Cardiac muscle cell (in vitro differentiated cells and primary cell): Measurements from ENCODE around the gene ST7L. TPM values are rescaled to one million over a fixed set of nuclear protein-coding genes. Genes with fewer than 3 reads are reported as not detected.
A peak's percentile ranks its signal among the peaks of the same experiment; 100 is the strongest.

ENCODE experiments used
- DNase-seq, 2 donors: peaks; one replicate each; pipeline versions ENCODE4 v3.0.0 to v3.0.0-alpha.2; 2010 to 2017; ENCODE audit warnings: low read depth in 1 of 2, low spot score in 1 of 2
- H3K27ac ChIP-seq: fragments of 200-600 bp; sonication (generic); 2 replicates; pipeline ENCODE4 v1.5.1; 2016
- H3K27me3 ChIP-seq: fragments of 200-600 bp; sonication (generic); 2 replicates; pipeline ENCODE4 v1.6.0; 2016; ENCODE audit warnings: control low read depth
- H3K36me3 ChIP-seq: fragments of 200-600 bp; sonication (generic); 2 replicates; pipeline ENCODE4 v1.5.1; 2016; ENCODE audit warnings: control low read depth
- H3K4me1 ChIP-seq: fragments of 200-600 bp; sonication (generic); 2 replicates; pipeline ENCODE4 v1.8.1; 2017; ENCODE audit warnings: low read depth, mild to moderate bottlenecking, mixed run types
- H3K4me3 ChIP-seq: fragments of 200-600 bp; sonication (generic); 2 replicates; pipeline ENCODE4 v1.5.1; 2016; ENCODE audit warnings: mild to moderate bottlenecking
- H3K9me3 ChIP-seq: fragments of 200-600 bp; sonication (generic); 2 replicates; pipeline ENCODE4 v1.5.1; 2017; ENCODE audit warnings: low read depth, mild to moderate bottlenecking, control low read depth
- polyA plus RNA-seq: library from polyadenylated mRNA; unstranded; fragments of >200 nt; fragmentation: Nextera tagmentation; extraction: Ambion mirVana; gene quantifications from 2 replicates; pipeline ENCODE4 v1.2.1, GENCODE V29; 2016
- total RNA-seq: library from RNA; depleted of rRNA; stranded (reverse); fragments of >200 nt; gene quantifications from 2 replicates; pipeline ENCODE4 v1.2.3, GENCODE V29; 2016
- TF ChIP-seq, protein P1 (sequence below): IDR thresholded peaks from 2 replicates; pipeline ENCODE4 v1.5.1; 2012; ENCODE audit warnings: low read depth, mild to moderate bottlenecking, low read length

ST7L gene, protein sequence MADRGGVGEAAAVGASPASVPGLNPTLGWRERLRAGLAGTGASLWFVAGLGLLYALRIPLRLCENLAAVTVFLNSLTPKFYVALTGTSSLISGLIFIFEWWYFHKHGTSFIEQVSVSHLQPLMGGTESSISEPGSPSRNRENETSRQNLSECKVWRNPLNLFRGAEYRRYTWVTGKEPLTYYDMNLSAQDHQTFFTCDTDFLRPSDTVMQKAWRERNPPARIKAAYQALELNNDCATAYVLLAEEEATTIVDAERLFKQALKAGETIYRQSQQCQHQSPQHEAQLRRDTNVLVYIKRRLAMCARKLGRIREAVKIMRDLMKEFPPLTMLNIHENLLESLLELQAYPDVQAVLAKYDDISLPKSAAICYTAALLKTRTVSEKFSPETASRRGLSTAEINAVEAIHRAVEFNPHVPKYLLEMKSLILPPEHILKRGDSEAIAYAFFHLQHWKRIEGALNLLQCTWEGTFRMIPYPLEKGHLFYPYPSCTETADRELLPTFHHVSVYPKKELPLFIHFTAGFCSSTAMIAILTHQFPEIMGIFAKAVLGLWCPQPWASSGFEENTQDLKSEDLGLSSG
- total RNA-seq: 15.5 and 19.7 TPM in 2 replicates
- 26.6 and 27.1 TPM in 2 replicates for polyA plus RNA-seq

- Histone ChIP-seq H3K4me3 (peak within 1 kb of the TSS; percentile 92), H3K4me1 (peaks cover 10% of the 10 kb centered on the region), H3K9me3 (no peaks in the 10 kb centered on the region), H3K27me3 (no peaks in the 10 kb centered on the region), H3K27ac (peak within 1 kb of the TSS; percentile 96), H3K36me3 (peaks cover 6% of the 10 kb centered on the region)
- TF ChIP-seq, protein P1, sequence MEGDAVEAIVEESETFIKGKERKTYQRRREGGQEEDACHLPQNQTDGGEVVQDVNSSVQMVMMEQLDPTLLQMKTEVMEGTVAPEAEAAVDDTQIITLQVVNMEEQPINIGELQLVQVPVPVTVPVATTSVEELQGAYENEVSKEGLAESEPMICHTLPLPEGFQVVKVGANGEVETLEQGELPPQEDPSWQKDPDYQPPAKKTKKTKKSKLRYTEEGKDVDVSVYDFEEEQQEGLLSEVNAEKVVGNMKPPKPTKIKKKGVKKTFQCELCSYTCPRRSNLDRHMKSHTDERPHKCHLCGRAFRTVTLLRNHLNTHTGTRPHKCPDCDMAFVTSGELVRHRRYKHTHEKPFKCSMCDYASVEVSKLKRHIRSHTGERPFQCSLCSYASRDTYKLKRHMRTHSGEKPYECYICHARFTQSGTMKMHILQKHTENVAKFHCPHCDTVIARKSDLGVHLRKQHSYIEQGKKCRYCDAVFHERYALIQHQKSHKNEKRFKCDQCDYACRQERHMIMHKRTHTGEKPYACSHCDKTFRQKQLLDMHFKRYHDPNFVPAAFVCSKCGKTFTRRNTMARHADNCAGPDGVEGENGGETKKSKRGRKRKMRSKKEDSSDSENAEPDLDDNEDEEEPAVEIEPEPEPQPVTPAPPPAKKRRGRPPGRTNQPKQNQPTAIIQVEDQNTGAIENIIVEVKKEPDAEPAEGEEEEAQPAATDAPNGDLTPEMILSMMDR: no peak
- peak; percentile 81 to 84 for DNase-seq
These were observed at the start of gene ST7L for GRCh38 chr1:112618721-112619517. ST7L (minus strand) TSS chr1:112619141; CDS start chr1:112619113, 28 bp downstream.

- Histone ChIP-seq H3K27me3 (no peaks in the 10 kb centered on the region), H3K4me1 (no peaks in the 10 kb centered on the region), H3K4me3 (no peak overlapping the region), H3K27ac (no peak overlapping the region), H3K9me3 (no peaks in the 10 kb centered on the region), H3K36me3 (peaks cover 50% of the 10 kb centered on the region)
- DNase-seq: no peak
- TF ChIP-seq, protein P1: no peak
These were observed 48.0 kb upstream of the ST7L start for GRCh38 chr1:112666946-112667345.

DNA sequence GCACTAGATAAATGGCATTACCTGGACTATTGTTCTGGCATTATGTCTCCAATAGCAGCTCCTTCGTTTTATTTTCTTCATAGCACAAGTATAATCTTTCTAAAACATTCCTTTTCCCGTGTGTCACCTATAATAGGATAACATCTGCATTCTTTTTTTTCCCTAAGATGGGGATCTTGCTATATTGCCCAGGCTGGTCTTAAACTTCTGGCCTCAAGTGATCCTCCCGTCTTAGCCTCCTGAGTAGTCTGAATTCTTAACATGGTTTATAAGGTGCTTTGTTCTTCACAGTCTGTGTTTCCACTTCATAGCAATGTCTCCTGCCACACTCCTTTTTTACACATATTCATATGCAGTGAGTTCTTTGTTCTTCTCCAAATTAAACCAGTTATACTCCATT is 46.9 kb upstream of the ST7L start:
- Histone ChIP-seq H3K9me3 (no peaks in the 10 kb centered on the region), H3K27ac (no peak overlapping the region), H3K4me1 (no peaks in the 10 kb centered on the region), H3K36me3 (peaks cover 61% of the 10 kb centered on the region), H3K27me3 (no peaks in the 10 kb centered on the region), H3K4me3 (no peak overlapping the region)
- DNase-seq: no peak
- TF ChIP-seq, protein P1: no peak

GRCh38 chr1:112651205-112651604 is 32.3 kb upstream of the ST7L start:
- Histone ChIP-seq H3K27me3 (no peaks in the 10 kb centered on the region), H3K36me3 (peaks cover 63% of the 10 kb centered on the region), H3K27ac (no peak overlapping the region), H3K4me1 (no peaks in the 10 kb centered on the region), H3K4me3 (no peak overlapping the region), H3K9me3 (no peaks in the 10 kb centered on the region)
- no peak for DNase-seq
- TF ChIP-seq, protein P1: no peak

GRCh38 chr1:112646225-112646624 is 27.3 kb upstream of the ST7L start:
- H3K4me1 ChIP-seq: no peaks in the 10 kb centered on the region
- no peak overlapping the region for H3K4me3 ChIP-seq
- H3K36me3 ChIP-seq: peaks cover 35% of the 10 kb centered on the region
- no peaks in the 10 kb centered on the region for H3K27me3 ChIP-seq
- H3K9me3 ChIP-seq: no peaks in the 10 kb centered on the region
- no peak overlapping the region for H3K27ac ChIP-seq
- TF ChIP-seq, protein P1: no peak
- no peak for DNase-seq
